CD4-positive, alpha-beta T cell (primary cell): Measurements from ENCODE around the gene TEX2. TPM values are rescaled to one million over a fixed set of nuclear protein-coding genes. Genes with fewer than 3 reads are reported as not detected.
A peak's percentile ranks its signal among the peaks of the same experiment; 100 is the strongest.

Experiments used
- ATAC-seq: fragments of 200-7000 bp; cut with Tn5 transposase; one replicate; pipeline ENCODE4 v1.10.0; 2022; ENCODE audit warnings: mild to moderate bottlenecking; ENCODE audit not compliant: poor library complexity
- CTCF ChIA-PET: fragments of 350-600 bp; sonication (Branson Sonifier 250); formaldehyde crosslinking; loops from one replicate; lab custom pipeline; 2021; ENCODE audit warnings: antibody characterized with exemption, inconsistent platforms; lab: Charles Lee
- POLR2A ChIA-PET: fragments of 350-600 bp; sonication (Branson Sonifier 250); formaldehyde crosslinking; loops from one replicate; lab custom pipeline; 2021; ENCODE audit warnings: antibody characterized with exemption, inconsistent platforms; lab: Charles Lee
- DNase-seq, 14 experiments: peaks; one replicate each; pipeline ENCODE4 v3.0.0-alpha.2; 2013 to 2020; ENCODE audit warnings: mixed read lengths in 2 of 14
- H3K27ac ChIP-seq, 2 donors: one replicate each; pipeline versions ENCODE4 v1.5.1 to v1.7.0; 2013; ENCODE audit warnings: low read length in 2 of 2, low read depth in 1 of 2, mild to moderate bottlenecking in 1 of 2
- H3K27me3 ChIP-seq, 2 experiments: 1 replicate in 1 of 2; 2 replicates in 1 of 2; pipeline versions ENCODE4 v1.6.1 to v1.7.0; 2013; ENCODE audit warnings: low read length in 2 of 2, control low read depth in 1 of 2, mild to moderate bottlenecking in 1 of 2, moderate library complexity in 1 of 2; ENCODE audit not compliant: insufficient read depth in 2 of 2, control insufficient read depth in 1 of 2
- H3K36me3 ChIP-seq: one replicate; pipeline ENCODE4 v1.6.1; 2013; ENCODE audit warnings: low read length, control low read depth; ENCODE audit not compliant: insufficient read depth
- H3K4me1 ChIP-seq: one replicate; pipeline ENCODE4 v1.6.1; 2013; ENCODE audit warnings: low read length, control low read depth; ENCODE audit not compliant: insufficient read depth
- H3K4me3 ChIP-seq: one replicate; pipeline ENCODE4 v1.5.1; 2013; ENCODE audit warnings: mild to moderate bottlenecking, low read length, moderate library complexity
- H3K9me3 ChIP-seq, 2 experiments: 1 replicate in 1 of 2; 2 replicates in 1 of 2; pipeline versions ENCODE4 v1.6.1 to v1.7.0; 2013; ENCODE audit warnings: low read length in 2 of 2, mild to moderate bottlenecking in 2 of 2, control low read depth in 1 of 2, moderate library complexity in 1 of 2; ENCODE audit not compliant: control insufficient read depth in 1 of 2, insufficient read depth in 1 of 2
- H3K27ac Mint-ChIP-seq: one replicate; pipeline ENCODE4 v1.8.0; 2020; ENCODE audit warnings: mixed read lengths
- H3K27me3 Mint-ChIP-seq: one replicate; pipeline ENCODE4 v1.8.0; 2021; ENCODE audit warnings: mixed read lengths
- H3K36me3 Mint-ChIP-seq: one replicate; pipeline ENCODE4 v1.8.0; 2021; ENCODE audit warnings: low read depth, mixed read lengths
- H3K4me1 Mint-ChIP-seq: one replicate; pipeline ENCODE4 v1.8.0; 2021; ENCODE audit warnings: low read depth, mixed read lengths
- H3K4me3 Mint-ChIP-seq: one replicate; pipeline ENCODE4 v1.8.0; 2020; ENCODE audit warnings: mild to moderate bottlenecking, mixed read lengths
- H3K9me3 Mint-ChIP-seq: one replicate; pipeline ENCODE4 v1.8.0; 2020; ENCODE audit warnings: mixed read lengths
- CTCF ChIP-seq: fragments of 200-600 bp; IDR thresholded peaks from one replicate; pipeline ENCODE4 v1.8.0; 2022; ENCODE audit warnings: antibody characterized with exemption, mild to moderate bottlenecking
- intact Hi-C, 2 experiments: fragments of 100-400 bp; cut with DNase I in 1 of 2; cut with micrococcal nuclease in 1 of 2; formaldehyde crosslinking; loops; one replicate each; pipeline versions ENCODE4 v1.15.1 to v1.9.0; 2023 to 2025; cut with DNase I, micrococcal nuclease
- total RNA-seq, 174 experiments: library from RNA in 2 of 174; stranded (reverse) in 2 of 174; gene quantifications; one replicate each; pipeline ENCODE4 v1.2.3 and lab custom pipeline; 2021 to 2026

TEX2 gene
- total RNA-seq, 2 experiments from 2014 or later = 8.6 to 8.9 TPM

- no peaks in the 10 kb centered on the region for H3K36me3 Mint-ChIP-seq
- peak overlapping the region; percentile 76 for H3K27ac Mint-ChIP-seq
- intact Hi-C loops = no loop called here
- no peaks in the 10 kb centered on the region for H3K9me3 ChIP-seq
- H3K27me3 ChIP-seq = no peaks in the 10 kb centered on the region
- ATAC-seq (peak; percentile 61), DNase-seq (peak in 1 of 14 experiments; percentile 21)
- no peak overlapping the region for H3K4me3 ChIP-seq
- CTCF ChIA-PET = interaction anchor here (1.3 kb wide), 1 partner anchor 9 kb away, joined by 5 read pairs; no protein-coding TSS in a partner anchor
- peaks cover 1% of the 10 kb centered on the region for H3K9me3 Mint-ChIP-seq
- no peak for TF ChIP-seq CTCF
- no peaks in the 10 kb centered on the region for H3K36me3 ChIP-seq
- H3K4me1 ChIP-seq = peaks cover 21% of the 10 kb centered on the region
- peaks cover 31% of the 10 kb centered on the region for H3K4me1 Mint-ChIP-seq
- H3K27me3 Mint-ChIP-seq = no peaks in the 10 kb centered on the region
- POLR2A ChIA-PET = interaction anchor here (0.6 to 2.0 kb wide), 3 partner anchors 9 to 273 kb away, joined by 3 to 14 read pairs (median 8); partner anchors contain the start of gene TEX2
- H3K27ac ChIP-seq = no peak overlapping the region
- H3K4me3 Mint-ChIP-seq = no peak overlapping the region
Observed at GRCh38 chr17:64273006-64273405, 9.9 kb upstream of the TEX2 start.

- ChIA-PET POLR2A (interaction anchor here (0.9 to 2.0 kb wide), 3 partner anchors 7 to 140 kb away, joined by 3 to 8 read pairs (median 6); partner anchors contain the start of genes ERN1 and TEX2), CTCF (interaction anchor here (0.6 to 1.2 kb wide), 2 partner anchors 21 to 125 kb away, joined by 3 read pairs; no protein-coding TSS in a partner anchor)
- peak overlapping the region; percentile 84 for H3K27ac Mint-ChIP-seq
- intact Hi-C loops = no loop called here
- H3K4me1 Mint-ChIP-seq = peaks cover 31% of the 10 kb centered on the region
- Histone ChIP-seq H3K36me3 (no peaks in the 10 kb centered on the region), H3K27me3 (no peaks in the 10 kb centered on the region), H3K27ac (peak overlapping the region in 1 of 2 donors; percentile 1), H3K4me1 (peaks cover 21% of the 10 kb centered on the region), H3K4me3 (no peak overlapping the region), H3K9me3 (no peaks in the 10 kb centered on the region)
- TF ChIP-seq CTCF = no peak
- peak overlapping the region; percentile 45 for H3K4me3 Mint-ChIP-seq
- no peaks in the 10 kb centered on the region for H3K36me3 Mint-ChIP-seq
- DNase-seq (peak in 2 of 14 experiments; percentile 20 to 24), ATAC-seq (peak; percentile 37)
- peaks cover 1% of the 10 kb centered on the region for H3K9me3 Mint-ChIP-seq
- H3K27me3 Mint-ChIP-seq = peaks cover 6% of the 10 kb centered on the region
Observed at GRCh38 chr17:64270885-64271284, 7.8 kb upstream of the TEX2 start.

- ChIA-PET POLR2A (interaction anchor here (1.3 kb wide), 1 partner anchor 124 kb away, joined by 3 read pairs; no protein-coding TSS in a partner anchor), CTCF (interaction anchor here (0.6 to 1.2 kb wide), 2 partner anchors 20 to 124 kb away, joined by 3 read pairs; no protein-coding TSS in a partner anchor)
- H3K27ac Mint-ChIP-seq = peak overlapping the region; percentile 84
- DNase-seq (no peak), ATAC-seq (no peak)
- H3K4me3 Mint-ChIP-seq = peak overlapping the region; percentile 45
- Histone ChIP-seq H3K36me3 (no peaks in the 10 kb centered on the region), H3K4me3 (no peak overlapping the region), H3K27ac (peak overlapping the region in 1 of 2 donors; percentile 1), H3K4me1 (peaks cover 21% of the 10 kb centered on the region), H3K27me3 (no peaks in the 10 kb centered on the region), H3K9me3 (no peaks in the 10 kb centered on the region)
- intact Hi-C loops = loop anchor here in 1 of 2 experiments (10.0 kb wide), 1 partner anchor 525 kb away; the partner anchor contains the start of gene STRADA
- H3K36me3 Mint-ChIP-seq = no peaks in the 10 kb centered on the region
- peaks cover 31% of the 10 kb centered on the region for H3K4me1 Mint-ChIP-seq
- peaks cover 1% of the 10 kb centered on the region for H3K9me3 Mint-ChIP-seq
- no peak for TF ChIP-seq CTCF
- peaks cover 6% of the 10 kb centered on the region for H3K27me3 Mint-ChIP-seq
Observed at GRCh38 chr17:64269687-64270649, 6.9 kb upstream of the TEX2 start.
